T-helper 1 cell treated with Interleukin-12 subunit alpha and Interleukin-12 subunit beta and Interleukin-4 antibody, amounts not matched to agents 30 ng/mL and 1 ng/mL, for 36 hours (primary cell): ENCODE measurements around the gene ATOSB. TPM values are rescaled to one million over a fixed set of nuclear protein-coding genes. Genes with fewer than 3 reads are reported as not detected.

ENCODE experiments used
- intact Hi-C: fragments of 100-400 bp; cut with micrococcal nuclease; formaldehyde crosslinking; loops from one replicate; pipeline ENCODE4 v1.15.1; 2024
- total RNA-seq: library from RNA; stranded (reverse); gene quantifications from 2 replicates; pipeline ENCODE4 v1.2.3, GENCODE V29; 2022

ATOSB gene
- total RNA-seq, 1 donor from 2014 or later = 16.2 TPM

- intact Hi-C loops = loop anchor here (1.0 kb wide), 12 partner anchors 9 to 719 kb away; partner anchors contain the start of genes DNAJB5 and VCP
These were observed 19.4 kb downstream of the ATOSB start, which contains the start of gene PIGO for GRCh38 chr9:35096035-35096849. Gene PIGO, minus strand, starts transcription at chr9:35096591. Its CDS starts 1,026 bp downstream, at chr9:35095565.

GRCh38 chr9:35091536-35091935, 24.1 kb downstream of the ATOSB start:
- intact Hi-C loops = no loop called here

- intact Hi-C loops = no loop called here
These were observed 26.2 kb downstream of the ATOSB start for GRCh38 chr9:35089434-35089833.

DNA sequence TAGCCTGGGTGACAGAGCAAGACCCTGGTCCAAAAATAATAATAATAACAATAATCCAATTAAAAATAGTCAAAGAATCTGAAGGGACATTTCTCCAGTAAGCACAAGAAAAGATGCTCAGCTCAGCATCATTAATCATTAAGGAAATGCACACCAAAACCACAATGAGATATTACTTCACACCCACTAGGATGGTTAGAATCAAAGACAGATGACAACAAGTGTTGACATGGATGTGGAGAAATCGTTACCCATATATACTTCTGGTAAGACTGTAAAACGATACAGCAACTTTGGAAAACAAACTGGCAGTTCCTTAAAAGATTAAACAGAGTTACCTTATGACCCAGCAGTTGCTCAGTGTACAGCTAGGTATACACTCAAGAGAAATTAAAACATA, 30.6 kb downstream of the ATOSB start:
- intact Hi-C loops = no loop called here

- intact Hi-C loops = loop anchor here (1.0 to 10.0 kb wide), 11 partner anchors 7 to 1775 kb away; partner anchors contain the start of genes ATOSB, CCL27, DNAI1 and DNAJB5
These were observed 36.0 kb downstream of the ATOSB start, which contains the start of gene FANCG for GRCh38 chr9:35079426-35080341. Gene FANCG, minus strand, starts transcription at chr9:35079942. Its CDS starts 418 bp downstream, at chr9:35079524.

- intact Hi-C loops = loop anchor here (10.0 kb wide), 6 partner anchors 414 to 1774 kb away; partner anchors contain the start of genes CCL27, DNAI1, FAM219A and HINT2
These were observed 36.6 kb downstream of the ATOSB start for GRCh38 chr9:35079041-35079425.

DNA sequence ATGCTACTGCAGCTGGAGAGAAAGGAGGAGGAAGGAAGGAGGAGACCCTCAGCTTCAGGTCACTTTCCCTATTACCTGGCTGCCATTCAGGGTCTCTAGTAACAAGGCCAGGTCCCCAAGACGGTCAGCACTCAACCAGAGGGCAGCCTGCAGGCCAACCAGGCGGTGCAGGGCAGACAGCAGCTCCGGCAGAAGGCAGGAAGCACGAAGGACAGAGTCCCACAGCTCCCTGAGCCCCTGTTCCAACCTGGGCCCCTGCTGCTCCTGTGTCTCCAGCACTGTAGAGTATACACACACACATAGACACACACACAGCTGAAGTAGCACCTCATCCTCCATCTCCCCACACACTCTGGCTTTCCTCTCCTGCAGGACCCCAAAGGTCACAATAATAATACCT, 37.6 kb downstream of the ATOSB start:
- intact Hi-C loops = loop anchor here (10.0 kb wide), 6 partner anchors 413 to 1773 kb away; partner anchors contain the start of genes CCL27, DNAI1, FAM219A and HINT2

DNA sequence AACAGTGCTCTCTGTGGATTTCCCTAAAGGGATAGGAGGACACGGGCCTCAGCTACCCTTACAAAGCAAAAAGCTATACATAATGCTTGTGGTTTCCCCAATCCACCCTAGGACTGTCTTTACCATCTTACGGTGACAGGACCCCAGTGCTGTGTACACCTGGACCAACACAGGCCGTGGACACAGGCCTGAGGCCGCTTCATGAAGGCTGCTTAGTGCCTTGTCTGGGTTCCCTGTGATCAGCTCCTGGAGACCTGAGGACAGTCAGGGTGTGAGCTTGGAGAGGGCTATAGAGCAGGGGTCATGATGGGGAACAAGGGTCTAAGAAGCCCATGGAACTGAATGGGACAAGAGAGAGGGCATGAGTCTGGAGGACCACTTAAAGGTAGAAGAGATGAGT, 38.8 kb downstream of the ATOSB start:
- intact Hi-C loops = loop anchor here (10.0 kb wide), 6 partner anchors 412 to 1772 kb away; partner anchors contain the start of genes CCL27, DNAI1, FAM219A and HINT2

DNA sequence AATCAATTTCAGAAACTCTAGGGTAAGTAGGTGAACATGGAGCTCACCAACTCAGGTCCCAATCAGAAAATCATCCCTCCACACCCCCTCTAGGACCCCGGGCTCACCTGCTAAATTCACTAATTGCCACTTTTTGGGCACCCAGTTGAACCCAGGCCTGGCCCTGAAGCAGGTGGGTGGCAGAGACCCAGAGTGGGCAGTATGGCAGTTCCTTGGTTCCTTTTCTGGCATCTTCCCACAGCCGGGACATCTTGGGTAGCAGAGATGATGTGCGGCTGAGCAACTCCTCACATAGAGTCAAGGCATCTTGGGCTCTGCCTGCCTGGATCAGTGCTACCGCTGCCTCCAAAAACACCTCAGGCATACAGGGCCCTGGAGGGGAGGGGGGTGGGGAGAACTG, 40.3 kb downstream of the ATOSB start:
- intact Hi-C loops = loop anchor here (10.0 kb wide), 6 partner anchors 411 to 1771 kb away; partner anchors contain the start of genes CCL27, DNAI1, FAM219A and HINT2

GRCh38 chr9:35074791-35075190, 40.9 kb downstream of the ATOSB start:
- intact Hi-C loops = loop anchor here (5.0 to 10.0 kb wide), 11 partner anchors 88 to 1770 kb away; partner anchors contain the start of genes CCDC107, CCL27, DNAI1 and FAM219A

DNA sequence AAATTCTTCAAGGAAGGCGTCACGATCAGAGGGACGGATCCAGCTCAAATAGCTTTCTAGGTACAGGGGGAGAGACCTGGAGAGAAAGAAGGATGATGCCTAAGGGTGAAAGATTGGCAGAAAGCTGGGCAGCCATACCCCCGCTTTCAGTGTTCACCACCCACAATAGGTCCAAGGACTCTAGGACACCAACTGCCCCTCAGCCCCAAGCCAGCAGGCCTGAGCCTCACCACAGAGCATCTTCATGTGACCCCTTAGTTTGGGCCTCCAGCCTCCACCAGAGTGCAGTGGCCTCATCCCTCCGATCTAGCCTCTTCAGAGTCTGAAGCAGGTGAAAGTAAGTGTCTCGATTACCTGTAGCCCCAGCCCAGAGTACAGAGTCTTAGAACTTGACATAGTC, 41.5 kb downstream of the ATOSB start:
- intact Hi-C loops = loop anchor here (5.0 to 10.0 kb wide), 11 partner anchors 88 to 1769 kb away; partner anchors contain the start of genes CCDC107, CCL27, DNAI1 and FAM219A

DNA sequence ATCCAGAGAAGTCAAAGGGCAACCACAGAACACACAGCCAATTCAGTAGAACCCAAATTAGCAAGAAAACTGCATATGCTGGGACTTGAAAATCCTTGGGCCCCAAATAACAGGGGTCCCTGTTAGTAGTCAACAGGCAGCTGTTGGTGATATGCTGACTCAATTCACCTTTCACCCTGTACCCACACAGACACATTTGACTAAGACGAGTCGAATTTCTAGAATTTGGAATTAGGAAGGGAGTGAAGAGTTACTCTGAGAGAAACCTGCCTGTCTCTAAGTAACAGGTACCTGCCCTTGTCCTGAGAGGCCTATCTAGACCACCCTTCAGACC, 42.4 kb downstream of the ATOSB start:
- intact Hi-C loops = loop anchor here (5.0 to 10.0 kb wide), 11 partner anchors 89 to 1768 kb away; partner anchors contain the start of genes CCDC107, CCL27, DNAI1 and FAM219A

DNA sequence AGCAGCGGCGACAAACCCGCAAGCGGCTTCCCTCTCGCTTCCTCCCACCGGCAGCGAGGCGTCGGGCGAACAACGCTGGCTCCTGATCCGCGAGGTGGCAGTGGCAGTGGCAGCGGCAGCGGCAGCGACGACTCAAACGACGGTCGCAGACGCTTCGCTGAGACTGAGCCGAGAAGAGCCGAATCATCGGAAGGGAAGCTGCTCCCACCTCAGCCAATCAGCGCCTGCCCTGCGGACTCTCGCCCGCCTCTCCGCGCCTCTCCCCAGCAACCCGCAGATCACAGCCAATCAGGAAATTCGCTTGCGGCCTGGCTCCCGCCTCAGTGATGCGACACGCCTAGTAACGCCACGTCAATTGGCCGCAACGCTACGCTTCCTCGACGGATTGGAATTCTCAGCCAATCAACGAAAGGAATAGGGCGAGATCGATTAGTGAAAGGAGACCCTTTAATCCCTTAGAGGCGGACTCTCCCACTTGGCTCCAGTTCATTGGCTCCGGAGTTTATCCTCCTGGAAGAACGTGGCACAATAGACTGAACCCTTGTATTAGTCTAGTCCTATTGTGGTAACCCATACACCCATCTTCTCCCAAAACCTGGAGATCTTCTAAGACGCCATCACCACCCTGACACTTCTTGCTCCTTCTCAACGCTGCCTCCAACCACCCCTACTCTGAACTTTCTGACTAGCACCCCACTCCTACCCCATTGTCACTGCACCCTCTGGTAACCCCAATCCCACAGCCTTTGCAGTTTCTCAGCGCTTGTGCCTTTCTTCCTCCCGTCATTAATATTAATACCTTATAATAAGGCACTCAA, 43.0 kb downstream of the ATOSB start, which contains the start of gene VCP:
TSS of gene VCP (minus strand) at position 165 of the 818 bp plus-strand sequence. CDS start 272 bp downstream, outside the sequence.
- intact Hi-C loops = loop anchor here (1.0 to 10.0 kb wide), 21 partner anchors 8 to 1768 kb away; partner anchors contain the start of genes CCDC107, CCL27, CREB3 and DCAF12

- intact Hi-C loops = loop anchor here (1.0 to 10.0 kb wide), 23 partner anchors 8 to 1767 kb away; partner anchors contain the start of genes CCDC107, CCL27, CREB3 and DCAF12
These were observed 43.7 kb downstream of the ATOSB start for GRCh38 chr9:35071814-35072460.

- intact Hi-C loops = loop anchor here (1.0 to 10.0 kb wide), 13 partner anchors 8 to 1766 kb away; partner anchors contain the start of genes CCDC107, CCL27, DNAI1 and FAM219A
These were observed 44.5 kb downstream of the ATOSB start for GRCh38 chr9:35070823-35071813.

GRCh38 chr9:35069020-35069419, 46.6 kb downstream of the ATOSB start:
- intact Hi-C loops = no loop called here

- intact Hi-C loops = no loop called here
These were observed 48.6 kb downstream of the ATOSB start for GRCh38 chr9:35067056-35067455.
